BE2C (cell line): ENCODE results near the gene FBXL7.

Experiments
- DNase-seq: peaks from one replicate; pipeline ENCODE4 v3.0.0-alpha.2; 2020
- H3K27me3 ChIP-seq: fragments of 250-450 bp; sonication (Bioruptor Pico); 2 replicates; pipeline ENCODE4 v1.5.1; 2020; ENCODE audit warnings: mild to moderate bottlenecking
- H3K36me3 ChIP-seq: fragments of 250-450 bp; sonication (Bioruptor Pico); 2 replicates; pipeline ENCODE4 v1.5.1; 2020; ENCODE audit warnings: mild to moderate bottlenecking
- H3K4me1 ChIP-seq: fragments of 250-450 bp; sonication (Bioruptor Pico); 2 replicates; pipeline ENCODE4 v1.5.1; 2020
- H3K4me3 ChIP-seq: 2 replicates; pipeline ENCODE4 v1.5.1; 2011; ENCODE audit warnings: low read depth, low read length
- H3K9me3 ChIP-seq: fragments of 250-450 bp; sonication (Bioruptor Pico); 2 replicates; pipeline ENCODE4 v1.5.1; 2020
- CTCF ChIP-seq: IDR thresholded peaks from 2 replicates; pipeline ENCODE4 v1.5.1; 2012; ENCODE audit warnings: mild to moderate bottlenecking, low read depth, low read length

The FBXL7 gene

GRCh38 chr5:15737871-15738664 lies 238.1 kb downstream of the FBXL7 start:
- peaks cover 7% of the 10 kb centered on the region for H3K4me1 ChIP-seq
- H3K27me3 ChIP-seq: no peaks in the 10 kb centered on the region
- H3K9me3 ChIP-seq: no peaks in the 10 kb centered on the region; the same call in 1 of the 2 replicates
- no peak for DNase-seq
- no peak for TF ChIP-seq CTCF
- no peaks in the 10 kb centered on the region for H3K36me3 ChIP-seq
- no peak overlapping the region for H3K4me3 ChIP-seq

DNA sequence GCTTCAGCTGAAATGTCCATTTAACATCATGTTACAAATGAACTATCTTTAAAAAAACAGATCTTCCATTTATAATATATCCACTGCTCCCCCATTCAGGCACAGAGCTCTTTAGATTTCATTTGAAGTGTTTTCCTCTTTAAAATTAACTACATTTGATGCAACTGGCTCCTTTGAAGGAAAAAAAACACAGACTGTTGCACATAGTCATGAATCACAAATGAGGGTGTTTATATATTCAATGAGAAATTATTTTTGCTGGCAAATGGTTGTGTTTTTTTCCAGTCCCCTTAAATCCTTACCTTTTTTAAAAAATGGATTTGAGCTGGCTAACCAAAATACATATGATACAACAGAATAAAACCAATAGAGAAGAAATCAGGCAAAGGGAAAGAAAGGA lies 240.4 kb downstream of the FBXL7 start:
- Histone ChIP-seq H3K4me3 (no peak overlapping the region), H3K36me3 (no peaks in the 10 kb centered on the region), H3K27me3 (no peaks in the 10 kb centered on the region), H3K9me3 (no peaks in the 10 kb centered on the region; the same call in 1 of the 2 replicates), H3K4me1 (peaks cover 7% of the 10 kb centered on the region)
- TF ChIP-seq CTCF: no peak
- no peak for DNase-seq

- Histone ChIP-seq H3K36me3 (no peaks in the 10 kb centered on the region), H3K27me3 (no peaks in the 10 kb centered on the region), H3K4me1 (peaks cover 7% of the 10 kb centered on the region), H3K9me3 (no peaks in the 10 kb centered on the region; the same call in 1 of the 2 replicates), H3K4me3 (no peak overlapping the region)
- no peak for DNase-seq
- no peak for TF ChIP-seq CTCF
Measured at GRCh38 chr5:15741591-15741990, 241.6 kb downstream of the FBXL7 start.

DNA sequence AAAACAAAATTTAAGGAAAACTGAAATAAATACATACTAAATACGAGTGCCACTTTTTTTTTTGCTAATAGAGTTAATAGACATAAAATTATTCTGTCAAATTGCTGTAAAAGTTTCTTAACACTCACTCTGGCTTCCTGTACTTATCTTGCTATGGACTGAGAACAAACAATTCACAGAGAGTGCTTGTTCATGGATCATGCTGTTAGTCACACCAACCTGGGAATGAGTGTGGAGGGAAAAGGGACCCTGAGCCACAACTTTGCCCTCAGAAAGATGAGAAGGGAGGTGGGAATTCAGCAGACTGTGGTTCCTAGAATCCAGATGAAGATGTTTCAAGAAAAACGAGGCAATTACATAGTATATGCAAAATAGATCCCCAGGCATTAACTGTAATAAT lies 246.9 kb downstream of the FBXL7 start:
- H3K4me1 ChIP-seq: no peaks in the 10 kb centered on the region

DNA sequence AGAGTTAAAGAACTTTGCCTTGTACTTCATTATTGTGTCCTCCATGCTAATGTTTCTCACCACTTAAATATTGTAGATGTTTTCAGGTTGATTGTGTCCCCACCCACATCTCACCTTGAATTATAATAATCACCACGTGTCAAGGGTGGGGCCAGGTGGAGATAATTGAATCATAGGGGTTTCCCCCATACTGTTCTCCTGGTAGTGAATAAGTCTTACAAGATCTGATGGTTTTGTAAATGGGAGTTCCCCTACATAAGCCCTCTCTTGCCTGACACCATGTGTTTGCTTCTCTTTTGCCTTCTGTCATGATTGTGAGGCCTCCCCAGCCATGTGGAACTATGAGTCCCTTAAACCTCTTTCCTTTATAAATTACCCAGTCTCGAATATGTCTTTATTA lies 248.3 kb downstream of the FBXL7 start:
- Histone ChIP-seq H3K27me3 (no peaks in the 10 kb centered on the region), H3K4me1 (peaks cover 6% of the 10 kb centered on the region), H3K9me3 (no peaks in the 10 kb centered on the region; the same call in 1 of the 2 replicates), H3K4me3 (no peak overlapping the region), H3K36me3 (no peaks in the 10 kb centered on the region)
- TF ChIP-seq CTCF: no peak
- no peak for DNase-seq

More for the DNA sequence above, 246.9 kb downstream of the FBXL7 start:
- TF ChIP-seq CTCF: no peak
- H3K9me3 ChIP-seq: no peaks in the 10 kb centered on the region; the same call in 1 of the 2 replicates
- no peak for DNase-seq
- H3K36me3 ChIP-seq: no peaks in the 10 kb centered on the region
- no peaks in the 10 kb centered on the region for H3K27me3 ChIP-seq
- no peak overlapping the region for H3K4me3 ChIP-seq

DNA sequence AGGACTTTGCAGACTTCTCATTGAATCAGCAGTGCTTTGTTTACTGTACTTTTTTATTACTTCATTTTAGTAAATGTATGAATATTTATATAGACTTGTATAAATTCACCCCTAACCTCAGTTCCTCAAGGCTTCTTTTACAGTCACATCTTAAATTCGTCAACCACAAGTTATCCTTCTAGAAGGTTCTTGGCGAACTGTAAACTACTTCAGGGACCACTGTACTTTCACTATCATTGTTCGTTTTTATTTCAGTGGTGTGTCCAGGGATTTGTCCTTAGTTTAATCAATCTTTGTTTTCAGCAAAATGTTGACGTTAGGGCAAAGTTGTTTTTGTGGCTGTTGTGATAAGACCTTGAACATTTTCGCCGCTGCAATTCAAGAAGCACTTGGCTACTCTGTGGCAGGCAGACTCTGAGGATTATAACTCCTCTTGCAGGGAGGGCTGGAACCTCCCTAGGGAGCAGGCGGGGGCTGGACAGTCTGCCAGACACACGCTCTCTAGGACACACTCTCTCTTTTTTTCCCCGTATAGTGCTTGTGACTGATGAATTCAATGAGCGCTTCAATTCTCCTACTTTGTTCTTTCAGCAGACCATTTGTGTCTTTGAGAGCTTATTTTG lies 252.8 kb downstream of the FBXL7 start:
- Histone ChIP-seq H3K36me3 (no peaks in the 10 kb centered on the region), H3K27me3 (no peaks in the 10 kb centered on the region), H3K4me1 (peaks cover 10% of the 10 kb centered on the region), H3K9me3 (no peaks in the 10 kb centered on the region), H3K4me3 (peak overlapping the region; percentile 47)
- no peak for TF ChIP-seq CTCF
- peak; percentile 94 for DNase-seq
